Spleen (tissue), 7 donors: Measurements from ENCODE around the gene LKAAEAR1.

Experiments used
- CTCF ChIP-seq, 11 experiments: fragments of 200-600 bp in 7 of 11; fragments of 450-650 bp in 4 of 11; sonication (generic) in 4 of 11; IDR thresholded peaks in 8 of 11; conservative IDR thresholded peaks in 3 of 11; 1 replicate in 7 of 11; 2 replicates in 4 of 11; pipeline versions ENCODE4 v1.4.0 to v1.8.0; 2016 to 2021; ENCODE audit warnings: antibody characterized with exemption in 11 of 11, inconsistent platforms in 4 of 11, mild to moderate bottlenecking in 1 of 11
- POLR2A ChIP-seq, 3 donors: fragments of 450-650 bp; IDR thresholded peaks; one replicate each; pipeline ENCODE4 v1.5.1; 2017; ENCODE audit warnings: antibody characterized with exemption in 3 of 3, mild to moderate bottlenecking in 1 of 3
- donor health status: DM: no; HTN: no; CAD: no; lungs with moderate emphysema.
- donor health status: DM: no; HTN: no; CAD: no.
- donor health status: DM: no; HTN: no; CAD: no.

- TF ChIP-seq CTCF (IDR thresholded peaks at IDR 0.05 in 8 of 11, conservative IDR thresholded peaks at IDR 0.05 in 3 of 11) (no peak), POLR2A (IDR thresholded peaks at IDR 0.05) (no peak)
Observed at GRCh38 chr20:64045346-64046011, 38.7 kb downstream of the LKAAEAR1 start.
